Measurements from ENCODE around the gene DCAF6.
"Not testable (repeated sequence)": the region's sequence is repeated elsewhere in the genome, so short reads cannot be mapped to it uniquely, and the experiment has no call there.

Gene DCAF6, protein sequence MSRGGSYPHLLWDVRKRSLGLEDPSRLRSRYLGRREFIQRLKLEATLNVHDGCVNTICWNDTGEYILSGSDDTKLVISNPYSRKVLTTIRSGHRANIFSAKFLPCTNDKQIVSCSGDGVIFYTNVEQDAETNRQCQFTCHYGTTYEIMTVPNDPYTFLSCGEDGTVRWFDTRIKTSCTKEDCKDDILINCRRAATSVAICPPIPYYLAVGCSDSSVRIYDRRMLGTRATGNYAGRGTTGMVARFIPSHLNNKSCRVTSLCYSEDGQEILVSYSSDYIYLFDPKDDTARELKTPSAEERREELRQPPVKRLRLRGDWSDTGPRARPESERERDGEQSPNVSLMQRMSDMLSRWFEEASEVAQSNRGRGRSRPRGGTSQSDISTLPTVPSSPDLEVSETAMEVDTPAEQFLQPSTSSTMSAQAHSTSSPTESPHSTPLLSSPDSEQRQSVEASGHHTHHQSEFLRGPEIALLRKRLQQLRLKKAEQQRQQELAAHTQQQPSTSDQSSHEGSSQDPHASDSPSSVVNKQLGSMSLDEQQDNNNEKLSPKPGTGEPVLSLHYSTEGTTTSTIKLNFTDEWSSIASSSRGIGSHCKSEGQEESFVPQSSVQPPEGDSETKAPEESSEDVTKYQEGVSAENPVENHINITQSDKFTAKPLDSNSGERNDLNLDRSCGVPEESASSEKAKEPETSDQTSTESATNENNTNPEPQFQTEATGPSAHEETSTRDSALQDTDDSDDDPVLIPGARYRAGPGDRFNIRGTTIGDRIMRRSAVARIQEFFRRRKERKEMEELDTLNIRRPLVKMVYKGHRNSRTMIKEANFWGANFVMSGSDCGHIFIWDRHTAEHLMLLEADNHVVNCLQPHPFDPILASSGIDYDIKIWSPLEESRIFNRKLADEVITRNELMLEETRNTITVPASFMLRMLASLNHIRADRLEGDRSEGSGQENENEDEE

DNA sequence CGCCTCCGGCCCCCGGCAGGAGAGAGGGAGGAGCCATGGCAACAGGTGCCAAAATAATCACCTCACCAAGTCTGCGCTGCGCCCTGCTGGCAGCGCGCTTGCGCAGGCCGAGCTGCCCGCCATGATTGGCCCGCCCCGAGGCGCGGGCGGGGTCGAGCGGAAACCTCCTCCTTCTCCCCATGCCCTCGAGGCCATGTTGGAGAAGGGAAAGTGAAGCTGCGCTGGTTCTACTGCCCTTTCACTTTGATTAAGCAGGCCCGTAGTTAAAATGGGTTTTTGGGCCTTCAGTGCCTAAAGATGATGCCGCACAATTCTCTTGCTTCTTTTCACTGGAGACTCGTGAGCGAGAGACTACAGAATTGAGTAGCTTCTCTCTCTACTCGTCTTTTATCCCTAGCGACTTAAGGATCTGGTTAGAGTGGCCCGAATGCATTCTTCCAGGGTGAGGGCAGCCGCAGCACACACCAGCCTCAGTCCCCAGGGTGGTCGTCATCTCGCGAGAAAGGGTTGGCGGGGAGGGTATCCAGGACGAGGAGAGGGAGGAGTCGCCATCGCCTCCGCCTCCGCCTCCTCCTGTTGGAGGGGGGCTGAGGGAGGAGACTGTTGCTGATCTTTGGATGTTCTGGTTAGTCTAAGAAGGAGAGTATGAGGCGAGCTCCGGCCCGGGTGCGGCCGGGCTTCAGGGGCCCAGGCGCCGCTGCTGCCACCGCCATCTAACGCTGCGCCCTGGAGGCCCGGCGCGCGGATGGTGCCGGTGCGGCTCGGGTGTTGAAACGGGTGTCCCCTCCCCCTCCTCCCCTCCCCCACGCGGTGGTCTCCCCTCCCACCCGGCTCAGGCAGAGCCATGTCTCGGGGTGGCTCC lies at the start of gene DCAF6:
Gene DCAF6, plus strand, starts transcription at position 616 of the 862 bp plus-strand sequence. Its CDS starts 229 bp downstream, at position 845.
- DNase-seq, result peak; percentile 96

DNA sequence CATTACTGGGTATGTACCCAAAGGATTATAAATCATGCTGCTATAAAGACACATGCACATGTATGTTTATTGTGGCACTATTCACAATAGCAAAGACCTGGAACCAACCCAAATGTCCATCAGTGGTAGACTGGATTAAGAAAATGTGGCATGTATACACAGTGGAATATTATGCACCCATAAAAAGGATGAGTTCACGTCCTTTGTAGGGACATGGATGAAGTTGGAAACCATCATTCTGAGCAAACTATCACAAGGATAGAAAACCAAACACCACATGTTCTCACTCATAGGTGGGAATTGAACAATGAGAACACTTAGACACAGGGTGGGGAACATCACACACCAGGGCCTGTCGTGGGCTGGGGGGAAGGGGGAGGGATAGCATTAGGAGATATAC lies 49.3 kb upstream of the DCAF6 start:
- not testable (repeated sequence) for DNase-seq

DNA sequence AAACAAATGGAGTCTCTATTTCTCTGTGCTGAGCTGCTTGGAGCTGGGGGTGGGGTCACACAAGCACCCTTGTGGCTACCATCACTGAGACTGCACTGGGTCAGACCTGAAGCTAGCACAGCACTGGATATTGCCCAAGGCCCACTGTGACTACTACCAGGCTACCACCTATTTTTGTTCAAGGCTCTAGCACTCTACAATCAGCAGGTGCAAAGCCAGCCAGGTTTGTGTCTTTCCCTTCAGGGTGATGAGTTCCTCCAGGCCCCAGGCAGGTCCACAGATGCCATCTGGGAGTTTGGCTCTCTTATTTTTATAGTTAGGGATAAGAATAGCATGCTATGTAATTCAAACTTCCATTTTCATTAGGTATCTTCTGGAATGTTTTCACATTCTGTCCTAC lies 46.1 kb upstream of the DCAF6 start:
- DNase-seq, result no peak

DNA sequence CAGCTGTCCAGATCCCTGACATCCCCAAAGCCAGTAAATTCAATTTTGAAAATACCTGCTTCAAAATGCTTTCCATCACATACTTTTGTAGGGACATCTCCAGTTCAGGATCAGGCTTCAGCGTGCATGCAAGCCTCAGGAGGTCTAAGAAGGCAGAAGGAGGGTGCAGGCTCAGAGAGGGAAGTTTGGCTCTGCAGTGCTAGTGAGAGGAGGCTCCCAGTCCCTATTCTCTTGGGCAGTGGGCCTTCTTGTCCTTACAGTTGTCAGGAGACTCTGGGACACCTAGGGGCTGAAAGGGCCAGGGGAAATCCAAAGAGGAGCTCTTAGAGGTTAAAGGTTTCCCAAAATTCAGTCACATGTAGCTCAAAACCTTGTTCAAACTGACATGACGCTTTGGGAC lies 42.7 kb upstream of the DCAF6 start:
- no peak for DNase-seq

DNA sequence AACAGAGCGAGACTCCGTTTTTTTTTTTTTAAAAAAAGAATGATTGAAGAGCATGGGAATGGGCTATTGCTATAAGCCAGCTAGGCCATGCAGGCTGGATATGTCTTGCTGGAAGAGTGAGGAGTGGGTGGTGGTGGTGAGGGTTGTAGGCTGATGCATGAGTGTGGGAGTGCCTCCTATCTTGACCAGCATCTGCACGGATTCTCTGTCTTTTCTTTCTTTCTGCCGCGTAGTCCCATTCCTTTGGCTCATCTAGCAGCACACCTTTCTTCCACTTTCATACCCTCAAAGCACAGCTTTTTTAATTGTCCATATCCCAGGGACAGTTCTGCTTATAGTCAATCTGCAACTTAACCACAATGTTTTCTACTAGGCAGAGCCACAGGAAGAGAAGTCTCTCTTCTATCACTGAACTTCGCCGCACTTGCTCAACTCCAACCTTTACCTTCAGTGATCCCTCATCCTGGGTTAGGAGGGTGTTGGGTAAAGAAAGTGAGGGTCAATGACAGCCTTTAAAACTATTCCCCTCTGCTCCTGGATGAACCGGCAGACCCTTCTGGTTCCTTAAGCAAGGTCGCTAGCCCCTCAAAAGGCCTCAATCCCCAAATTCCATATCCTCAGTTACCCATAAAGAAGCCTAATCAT lies 37.8 kb upstream of the DCAF6 start:
- no peak for DNase-seq

DNA sequence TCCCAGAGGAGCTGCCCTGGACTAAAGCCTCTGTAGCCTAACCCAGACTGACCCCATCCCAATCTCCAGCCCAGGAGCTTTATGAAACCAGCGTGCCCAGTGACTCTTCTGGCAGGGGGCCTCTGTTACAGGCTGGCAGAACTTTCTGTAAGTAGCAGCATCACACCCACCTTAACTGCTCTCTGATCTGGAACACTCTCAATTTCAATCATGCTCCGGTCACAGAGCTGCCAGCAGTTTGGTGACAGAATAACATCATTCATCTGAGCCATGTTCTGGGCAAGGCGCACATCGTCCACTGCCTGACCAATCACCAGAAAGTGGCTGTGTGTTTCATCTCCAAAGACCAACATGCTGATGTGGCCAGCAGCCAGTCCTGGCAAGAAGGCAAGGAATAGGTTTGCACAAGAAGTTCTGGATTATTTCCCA lies 37.2 kb upstream of the DCAF6 start:
- DNase-seq, result no peak

DNA sequence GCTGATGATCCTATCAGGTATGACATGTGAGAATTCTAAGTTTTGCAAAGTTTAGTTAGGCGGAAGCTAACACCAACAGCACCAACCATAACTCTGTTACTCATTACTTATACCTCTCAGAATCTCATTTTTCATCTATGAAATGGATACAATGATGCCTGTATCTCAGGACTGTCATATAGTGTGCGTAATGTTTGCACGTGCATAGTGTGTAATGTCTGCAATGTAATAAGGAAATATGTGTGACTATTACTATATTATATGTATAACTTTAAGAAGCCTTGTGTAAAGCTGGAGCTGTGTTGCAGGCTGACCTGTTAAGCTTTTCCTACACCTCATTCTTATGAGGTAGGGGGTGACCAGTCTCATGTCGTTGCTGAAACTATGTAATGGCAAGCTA lies 35.6 kb upstream of the DCAF6 start:
- no peak for DNase-seq

DNA sequence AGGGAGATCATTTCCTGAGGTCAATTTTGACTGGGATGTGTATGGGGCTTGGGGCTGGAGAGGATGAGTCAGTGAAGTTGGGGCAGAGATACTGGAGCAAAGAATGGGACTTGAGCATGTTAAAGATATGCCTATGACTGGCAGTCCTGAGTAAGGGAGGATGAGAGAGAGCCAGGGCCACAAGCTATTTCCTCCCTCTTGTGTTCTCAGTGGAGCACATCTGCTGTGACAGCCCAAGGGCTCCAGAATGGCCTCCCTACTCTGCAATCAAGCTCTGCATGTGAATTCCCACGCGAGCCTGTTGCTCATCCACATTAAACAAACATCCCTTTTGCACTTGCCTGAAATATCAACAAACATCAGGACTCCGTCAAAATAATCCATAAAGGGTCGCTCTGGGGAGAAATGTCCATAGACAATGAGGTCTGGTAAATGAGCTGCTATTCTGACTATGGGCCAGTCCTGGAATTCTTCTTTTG lies 31.8 kb upstream of the DCAF6 start:
- no peak for DNase-seq

DNA sequence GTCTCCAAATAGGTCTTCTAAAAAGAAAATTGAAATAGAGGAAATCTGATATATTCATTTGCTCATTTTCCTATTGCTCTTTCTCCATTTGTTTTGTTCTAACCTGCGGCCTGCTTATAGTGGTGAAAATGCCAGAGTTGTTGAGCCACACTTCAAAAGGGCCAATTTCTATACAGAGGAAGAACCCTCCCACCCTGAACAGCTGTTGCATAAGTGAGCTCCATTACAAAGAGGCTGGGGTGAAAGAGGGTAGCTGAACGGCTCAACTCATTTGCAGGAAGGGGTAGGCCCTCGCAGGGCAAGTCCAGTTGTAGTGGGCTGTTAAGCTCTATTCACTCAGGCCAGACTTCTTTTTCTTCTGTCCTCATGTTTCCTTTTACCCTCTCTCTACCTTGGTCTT lies 31.3 kb upstream of the DCAF6 start:
- DNase-seq, result no peak

DNA sequence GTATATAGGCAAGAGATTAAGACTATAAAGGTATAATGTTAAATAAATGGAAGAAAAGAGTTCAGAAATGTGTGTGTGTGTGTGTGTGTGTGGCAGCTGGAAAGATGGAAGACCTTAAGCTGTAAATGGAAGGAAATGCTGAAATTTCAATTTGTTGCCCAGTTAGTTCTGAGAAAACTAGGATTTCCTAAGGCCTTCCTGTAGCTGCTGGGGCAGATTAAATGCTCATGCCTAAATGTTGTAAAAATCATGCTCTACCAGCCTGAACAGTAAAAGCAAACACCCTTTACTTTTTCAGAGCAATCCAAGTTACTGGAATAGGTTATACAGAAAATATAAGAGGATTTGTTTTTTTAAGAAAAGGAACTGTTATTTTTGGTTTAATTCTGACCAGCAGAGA lies 30.8 kb upstream of the DCAF6 start:
- no peak for DNase-seq

DNA sequence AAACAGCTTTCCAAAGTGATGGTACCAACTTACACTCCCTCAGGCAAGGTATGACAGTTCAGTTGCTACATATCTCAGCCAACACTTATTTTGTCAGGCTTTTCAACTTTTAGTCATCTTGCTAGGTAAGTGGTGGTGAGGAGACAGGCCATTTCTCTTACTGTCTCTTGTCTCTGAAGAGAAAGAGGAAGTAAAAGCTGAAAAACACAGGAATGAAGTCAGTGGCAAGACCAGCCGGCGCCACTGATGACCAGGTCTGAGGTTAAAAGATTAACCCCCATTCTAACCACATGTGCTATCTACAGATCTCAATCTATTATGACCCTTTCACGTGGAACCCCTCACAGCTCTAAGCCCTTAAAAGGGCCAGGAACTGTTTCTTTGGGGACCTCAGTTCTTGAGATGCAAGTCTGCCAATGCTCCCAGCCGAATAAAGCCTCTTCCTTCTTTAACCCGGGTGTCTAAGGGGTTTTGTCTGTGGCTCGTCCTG lies 26.7 kb upstream of the DCAF6 start:
- no peak for DNase-seq

DNA sequence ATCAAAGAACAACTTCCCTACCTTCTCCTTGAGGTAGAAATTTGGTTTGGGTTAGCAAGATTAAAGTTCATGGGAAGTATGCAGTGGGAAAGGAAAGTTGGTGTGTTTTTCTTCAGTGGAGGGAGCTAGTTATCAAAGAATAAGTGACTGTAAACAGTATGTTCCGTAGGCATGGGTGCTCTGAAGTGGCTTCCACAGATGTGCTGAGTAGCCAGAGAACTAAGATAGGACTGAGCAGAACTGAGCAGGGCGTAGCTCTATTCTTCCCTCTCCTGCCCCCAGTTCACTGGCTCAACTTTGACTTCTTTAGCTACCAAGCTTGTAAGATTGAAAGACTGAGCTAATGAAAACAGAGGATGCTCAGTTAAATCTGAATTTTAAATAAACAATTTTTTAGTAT lies 26.0 kb upstream of the DCAF6 start:
- DNase-seq, result no peak

DNA sequence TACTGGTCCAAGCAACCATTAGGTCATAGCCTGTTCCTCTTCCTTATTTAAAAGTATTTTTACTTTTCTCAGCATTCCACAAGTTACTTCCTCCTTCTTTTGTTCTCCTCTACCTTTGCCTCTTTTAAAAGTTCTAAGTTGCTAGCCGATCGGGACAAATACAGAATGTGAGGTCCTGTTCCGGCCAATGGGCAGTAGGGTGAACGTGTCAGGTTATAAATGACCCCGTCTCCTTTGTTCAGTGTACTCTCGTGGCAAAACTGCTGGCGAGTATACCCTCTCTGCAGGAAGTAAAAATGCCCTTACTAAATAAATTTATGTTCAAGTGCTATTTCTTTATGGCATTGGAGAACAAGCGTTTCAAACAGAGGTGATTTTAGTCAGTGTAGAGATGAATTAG lies 25.1 kb upstream of the DCAF6 start:
- DNase-seq, result no peak

DNA sequence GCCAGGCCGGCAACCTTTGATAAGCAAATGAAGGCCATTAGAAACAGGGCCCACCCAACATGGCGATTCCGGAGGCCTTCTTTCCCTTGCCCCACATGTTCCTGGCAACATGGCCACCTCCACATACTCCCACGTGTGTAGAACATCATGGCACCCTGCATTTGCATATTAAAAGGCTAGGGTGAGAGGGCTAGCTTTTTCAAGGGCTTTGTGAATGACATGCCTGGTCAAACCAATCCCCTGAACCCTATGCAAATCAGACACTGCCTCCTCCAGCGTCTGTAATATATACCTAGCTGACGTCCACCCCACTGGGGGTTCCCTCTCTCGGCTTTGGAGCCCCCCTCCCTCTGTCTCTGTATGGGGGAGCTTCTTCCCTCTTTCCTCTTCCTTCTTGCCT lies 24.2 kb upstream of the DCAF6 start:
- DNase-seq, result no peak

DNA sequence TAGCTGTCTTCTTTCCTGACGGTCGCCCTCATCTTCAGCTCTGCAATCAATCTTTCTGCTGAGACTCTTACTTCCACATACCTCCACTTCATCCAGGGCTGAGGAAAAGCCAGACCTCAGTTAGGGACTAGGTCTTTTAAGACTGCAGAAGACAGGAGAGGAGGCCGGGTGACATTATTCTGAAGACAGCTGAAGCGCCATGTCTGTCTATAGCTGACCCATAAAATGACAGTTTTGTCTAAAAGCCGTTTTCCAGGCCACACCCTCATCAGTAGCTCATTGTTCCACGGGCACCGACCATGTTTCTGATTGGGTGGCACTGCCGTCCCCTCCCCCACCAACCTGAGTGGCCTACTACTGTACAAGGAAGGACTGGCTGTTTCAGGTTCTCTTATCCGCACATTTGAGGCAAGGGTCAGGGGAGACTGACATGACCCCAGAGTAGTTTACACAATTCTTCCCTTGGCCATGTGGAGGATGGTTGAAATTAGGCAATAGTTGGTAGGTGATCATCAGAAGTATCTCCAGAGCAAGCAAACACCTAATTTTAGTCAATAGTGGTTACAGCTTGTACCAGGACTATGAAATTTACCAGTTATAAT lies 22.5 kb upstream of the DCAF6 start, which contains the start of gene ADCY10:
Gene ADCY10, minus strand, starts transcription at position 240 of the 602 bp plus-strand sequence. CDS start 8,994 bp downstream, outside the sequence.
- DNase-seq, result no peak

DNA sequence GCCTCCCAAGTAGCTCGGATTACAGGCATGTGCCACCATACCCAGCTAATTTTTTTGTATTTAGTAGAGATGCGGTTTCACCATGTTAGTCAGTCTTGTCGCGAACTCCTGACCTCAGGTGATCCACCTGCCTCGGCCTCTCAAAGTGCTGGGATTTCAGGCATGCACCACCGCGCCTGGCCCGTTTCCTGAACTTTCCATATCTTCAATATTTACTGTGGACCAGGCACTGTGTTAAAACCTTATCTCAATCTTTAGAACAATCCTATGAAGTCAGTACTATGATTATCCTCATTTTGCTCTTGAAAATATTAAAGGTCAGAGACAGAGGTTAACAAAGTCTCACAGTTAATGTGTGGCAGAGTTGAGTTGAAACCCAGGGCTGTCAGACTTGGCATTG lies 20.9 kb upstream of the DCAF6 start:
- no peak for DNase-seq

DNA sequence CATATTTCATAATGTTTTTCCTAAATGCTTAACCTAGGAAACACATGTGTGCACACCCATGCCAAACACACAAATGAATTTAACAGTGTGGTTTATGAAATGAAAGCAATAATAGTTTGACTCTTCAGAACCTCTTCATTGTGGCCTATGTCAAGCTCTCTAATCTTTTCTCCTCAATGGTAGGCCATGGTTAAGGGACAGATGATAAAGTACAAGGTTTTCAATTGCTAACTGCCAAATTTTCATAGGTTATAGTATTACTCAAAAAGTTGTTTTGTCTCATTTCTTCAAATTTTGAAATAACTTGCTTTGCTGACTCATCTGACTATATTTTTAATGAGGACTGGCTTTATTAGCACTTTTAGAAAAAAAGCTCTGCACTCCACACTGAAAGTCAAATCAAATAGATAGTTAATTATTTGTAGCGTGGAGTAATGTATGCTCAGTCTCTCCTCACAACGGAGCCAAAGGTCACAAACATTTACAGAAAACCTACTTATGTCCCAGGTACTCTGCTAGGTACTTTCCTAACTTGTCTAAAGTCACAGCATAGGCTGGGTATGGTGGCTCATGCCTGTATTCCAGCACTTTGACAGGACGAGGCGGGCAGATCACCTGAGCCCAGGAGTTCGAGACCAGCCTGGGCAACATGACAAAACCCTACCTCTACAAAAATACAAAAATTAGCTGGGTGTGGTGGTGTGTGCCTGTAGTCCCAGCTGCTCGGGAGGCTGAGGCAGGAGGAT lies 19.5 kb upstream of the DCAF6 start:
- no peak for DNase-seq

DNA sequence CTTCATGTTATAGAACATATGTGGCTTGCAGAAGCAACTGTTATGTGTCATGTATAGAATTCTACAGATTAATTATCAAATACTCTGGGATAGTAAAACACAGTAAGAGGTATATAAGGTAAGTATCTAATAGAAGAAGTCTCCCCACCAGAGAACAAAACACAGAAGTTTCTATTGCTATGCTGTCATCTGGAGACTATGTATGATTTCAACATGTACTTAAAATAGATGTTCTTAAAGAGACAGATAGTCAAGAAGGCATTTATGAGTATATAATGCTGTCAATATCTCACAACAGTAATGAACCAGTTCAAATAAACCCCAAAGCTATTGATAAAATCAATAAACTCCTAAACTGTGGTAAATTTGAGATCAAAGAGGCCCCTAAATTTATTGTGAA lies 14.5 kb upstream of the DCAF6 start:
- no peak for DNase-seq

DNA sequence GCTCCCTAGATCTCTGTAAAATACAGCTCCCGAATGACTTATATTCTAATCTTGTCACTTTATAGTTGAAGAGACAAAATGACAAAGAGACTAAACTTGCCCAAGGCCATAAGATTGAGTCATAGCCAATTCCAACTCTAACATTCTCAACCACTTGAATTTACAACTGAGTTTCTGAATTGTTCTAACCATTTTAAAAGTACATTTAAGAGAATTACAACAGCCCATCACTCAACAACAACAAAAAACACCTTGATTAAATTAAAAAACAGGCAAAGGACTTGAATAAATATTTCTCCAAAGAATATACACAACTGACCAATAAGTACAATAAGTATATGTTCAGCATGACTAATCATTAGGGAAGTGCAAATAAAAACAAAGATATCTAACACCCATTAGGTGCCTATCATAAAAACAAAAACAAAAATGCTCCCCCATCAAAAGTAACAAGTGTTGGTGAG lies 13.8 kb upstream of the DCAF6 start:
- DNase-seq, result no peak

DNA sequence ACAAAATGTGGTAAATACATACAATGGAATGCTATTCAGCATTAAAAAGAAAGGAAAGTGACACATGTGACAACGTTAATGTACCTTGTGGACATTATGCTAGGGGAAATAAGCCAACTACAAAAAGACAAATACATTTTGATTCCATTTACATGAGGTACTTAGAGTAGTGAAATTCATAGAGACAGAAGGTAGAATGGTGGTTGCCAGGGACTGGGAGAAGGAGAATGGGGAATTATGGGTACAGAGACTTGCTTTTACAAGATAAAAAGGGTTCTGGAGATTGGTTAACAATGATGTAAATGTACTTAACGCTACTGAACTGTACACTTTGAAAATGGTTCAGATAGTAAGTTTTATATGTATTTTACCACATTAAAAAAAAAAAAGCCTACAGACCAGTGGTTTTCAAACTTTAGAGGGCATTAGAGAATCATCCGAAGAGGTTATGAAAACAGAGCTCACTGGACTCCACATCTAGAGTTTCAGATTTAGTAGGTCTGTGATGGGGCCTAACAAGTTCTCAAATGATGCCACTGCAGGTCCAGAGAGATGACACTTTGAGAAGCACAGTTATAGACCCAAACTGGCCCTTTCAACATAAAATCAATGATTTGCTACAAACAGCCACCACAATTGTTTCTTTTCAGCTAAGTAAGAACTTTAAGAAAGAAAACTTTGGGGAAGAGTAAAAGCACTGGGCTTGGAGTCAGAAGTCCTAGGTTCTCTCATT lies 13.0 kb upstream of the DCAF6 start:
- DNase-seq, result no peak

All from NCI-H1048 (cell line).